ENCODE data around the gene STK17B.
"Not testable (repeated sequence)": the region's sequence is repeated elsewhere in the genome, so short reads cannot be mapped to it uniquely, and the experiment has no call there.

STK17B gene

GRCh38 chr2:196171248-196171871 lies at the start of gene STK17B:
STK17B (minus strand) TSS chr2:196171578; CDS start chr2:196163383, 8,195 bp downstream.
- peak; percentile 97 for DNase-seq

GRCh38 chr2:196220671-196221070 lies 49.3 kb upstream of the STK17B start:
- no peak for DNase-seq

- DNase-seq, result no peak
Observed at GRCh38 chr2:196219671-196220070, 48.3 kb upstream of the STK17B start.

- no peak for DNase-seq
Observed at GRCh38 chr2:196218106-196218505, 46.7 kb upstream of the STK17B start.

- DNase-seq, result no peak
Observed at GRCh38 chr2:196217116-196217515, 45.7 kb upstream of the STK17B start.

- no peak for DNase-seq
Observed at GRCh38 chr2:196215376-196215775, 44.0 kb upstream of the STK17B start.

- no peak for DNase-seq
Observed at GRCh38 chr2:196214156-196214555, 42.8 kb upstream of the STK17B start.

- DNase-seq, result no peak
Observed at GRCh38 chr2:196213252-196213980, 42.0 kb upstream of the STK17B start.

- no peak for DNase-seq
Observed at GRCh38 chr2:196208915-196209314, 37.5 kb upstream of the STK17B start.

- DNase-seq, result no peak
Observed at GRCh38 chr2:196206804-196207203, 35.4 kb upstream of the STK17B start.

GRCh38 chr2:196205881-196206435 lies 34.6 kb upstream of the STK17B start:
- DNase-seq, result no peak

- DNase-seq, result no peak
Observed at GRCh38 chr2:196205011-196205766, 33.8 kb upstream of the STK17B start.

GRCh38 chr2:196201229-196202009 lies 30.0 kb upstream of the STK17B start:
- DNase-seq, result no peak

- no peak for DNase-seq
Observed at GRCh38 chr2:196200557-196200956, 29.2 kb upstream of the STK17B start.

GRCh38 chr2:196195758-196196157 lies 24.4 kb upstream of the STK17B start:
- DNase-seq, result no peak

- DNase-seq, result no peak
Observed at GRCh38 chr2:196195302-196195701, 23.9 kb upstream of the STK17B start.

GRCh38 chr2:196191541-196191940 lies 20.2 kb upstream of the STK17B start:
- DNase-seq, result no peak

- no peak for DNase-seq
Observed at GRCh38 chr2:196187898-196188458, 16.6 kb upstream of the STK17B start.

GRCh38 chr2:196187175-196187700 lies 15.9 kb upstream of the STK17B start:
- DNase-seq, result not testable (repeated sequence)

- DNase-seq, result no peak
Observed at GRCh38 chr2:196186266-196186980, 15.0 kb upstream of the STK17B start.

GRCh38 chr2:196184921-196185320 lies 13.5 kb upstream of the STK17B start:
- no peak for DNase-seq

Data from activated gamma-delta T cell treated with Interleukin-2 at 50 U/mL for 16 hours (primary cell).